ENCODE data around the gene TEKTIP1.

The TEKTIP1 gene

GRCh38 chr19:3537438-3538240, 1.3 kb upstream of the TEKTIP1 start:
- Mint-ChIP-seq H3K4me3 (no peak overlapping the region), H3K36me3 (peaks cover 67% of the 10 kb centered on the region), H3K4me1 (peaks cover 8% of the 10 kb centered on the region), H3K9me3 (no peaks in the 10 kb centered on the region), H3K27ac (peak overlapping the region; percentile 78)
- DNase-seq (ENCODE audit: low spot score in 2 of 2) (no peak), ATAC-seq (peak; percentile 8)

GRCh38 chr19:3538258-3538929, 580 bp upstream of the TEKTIP1 start:
- H3K36me3 Mint-ChIP-seq: peaks cover 61% of the 10 kb centered on the region
- H3K9me3 Mint-ChIP-seq: no peaks in the 10 kb centered on the region
- DNase-seq (ENCODE audit: low spot score in 2 of 2): no peak
- ATAC-seq: no peak
- H3K4me1 Mint-ChIP-seq: peaks cover 8% of the 10 kb centered on the region
- no peak overlapping the region for H3K4me3 Mint-ChIP-seq
- H3K27ac Mint-ChIP-seq: peak overlapping the region; percentile 78

- Mint-ChIP-seq H3K4me3 (no peak overlapping the region), H3K27ac (no peak overlapping the region), H3K36me3 (peaks cover 49% of the 10 kb centered on the region), H3K9me3 (no peaks in the 10 kb centered on the region), H3K4me1 (peaks cover 5% of the 10 kb centered on the region)
- no peak for DNase-seq (ENCODE audit: low spot score in 2 of 2)
- ATAC-seq: no peak
These were observed 763 bp downstream of the TEKTIP1 start for GRCh38 chr19:3539756-3540118.

GRCh38 chr19:3543150-3544057, 4.4 kb downstream of the TEKTIP1 start:
- Mint-ChIP-seq H3K4me3 (no peak overlapping the region), H3K27ac (no peak overlapping the region), H3K36me3 (peaks cover 27% of the 10 kb centered on the region), H3K4me1 (peaks cover 14% of the 10 kb centered on the region), H3K9me3 (no peaks in the 10 kb centered on the region)
- ATAC-seq: no peak
- no peak for DNase-seq (ENCODE audit: low spot score in 2 of 2)

- Mint-ChIP-seq H3K4me3 (no peak overlapping the region), H3K9me3 (no peaks in the 10 kb centered on the region), H3K36me3 (peaks cover 30% of the 10 kb centered on the region), H3K4me1 (peaks cover 14% of the 10 kb centered on the region), H3K27ac (no peak overlapping the region)
- no peak for ATAC-seq
- DNase-seq (ENCODE audit: low spot score in 2 of 2): no peak
These were observed 5.0 kb downstream of the TEKTIP1 start for GRCh38 chr19:3544058-3544376.

GRCh38 chr19:3544742-3545668, 6.0 kb downstream of the TEKTIP1 start:
- peak; percentile 80 for ATAC-seq
- Mint-ChIP-seq H3K27ac (peak overlapping the region; percentile 89), H3K4me3 (no peak overlapping the region)

GRCh38 chr19:3545669-3546034, 6.7 kb downstream of the TEKTIP1 start:
- peak overlapping the region; percentile 89 for H3K27ac Mint-ChIP-seq
- no peaks in the 10 kb centered on the region for H3K9me3 Mint-ChIP-seq
- ATAC-seq (no peak), DNase-seq (ENCODE audit: low spot score in 2 of 2) (no peak)
- H3K4me1 Mint-ChIP-seq: peaks cover 15% of the 10 kb centered on the region
- H3K4me3 Mint-ChIP-seq: no peak overlapping the region
- peaks cover 22% of the 10 kb centered on the region for H3K36me3 Mint-ChIP-seq

More at GRCh38 chr19:3544742-3545668, 6.0 kb downstream of the TEKTIP1 start:
- no peaks in the 10 kb centered on the region for H3K9me3 Mint-ChIP-seq
- peak; percentile 93 to 94 for DNase-seq (ENCODE audit: low spot score in 2 of 2)
- H3K4me1 Mint-ChIP-seq: peaks cover 14% of the 10 kb centered on the region
- peaks cover 21% of the 10 kb centered on the region for H3K36me3 Mint-ChIP-seq

GRCh38 chr19:3546119-3546518, 7.1 kb downstream of the TEKTIP1 start:
- Mint-ChIP-seq H3K9me3 (no peaks in the 10 kb centered on the region), H3K27ac (peak overlapping the region; percentile 89), H3K4me1 (peaks cover 19% of the 10 kb centered on the region), H3K4me3 (no peak overlapping the region), H3K36me3 (peaks cover 27% of the 10 kb centered on the region)
- ATAC-seq (no peak), DNase-seq (ENCODE audit: low spot score in 2 of 2) (no peak)

GRCh38 chr19:3547301-3547731, 8.3 kb downstream of the TEKTIP1 start:
- Mint-ChIP-seq H3K4me1 (peaks cover 25% of the 10 kb centered on the region), H3K9me3 (no peaks in the 10 kb centered on the region), H3K4me3 (no peak overlapping the region), H3K27ac (no peak overlapping the region), H3K36me3 (peaks cover 28% of the 10 kb centered on the region)
- ATAC-seq (peak; percentile 27), DNase-seq (ENCODE audit: low spot score in 2 of 2) (peak in 1 of 2 donors; percentile 40)

GRCh38 chr19:3547767-3548282, 8.9 kb downstream of the TEKTIP1 start:
- no peak overlapping the region for H3K27ac Mint-ChIP-seq
- DNase-seq (ENCODE audit: low spot score in 2 of 2): no peak
- H3K36me3 Mint-ChIP-seq: peaks cover 28% of the 10 kb centered on the region

GRCh38 chr19:3548606-3549005, 9.6 kb downstream of the TEKTIP1 start:
- no peak for ATAC-seq
- Mint-ChIP-seq H3K4me1 (peaks cover 33% of the 10 kb centered on the region), H3K27ac (no peak overlapping the region)

More at GRCh38 chr19:3547767-3548282, 8.9 kb downstream of the TEKTIP1 start:
- Mint-ChIP-seq H3K4me1 (peaks cover 28% of the 10 kb centered on the region), H3K9me3 (no peaks in the 10 kb centered on the region), H3K4me3 (no peak overlapping the region)
- no peak for ATAC-seq

GRCh38 chr19:3549816-3550215, 10.8 kb downstream of the TEKTIP1 start:
- no peak for ATAC-seq

More at GRCh38 chr19:3548606-3549005, 9.6 kb downstream of the TEKTIP1 start:
- peaks cover 28% of the 10 kb centered on the region for H3K36me3 Mint-ChIP-seq
- no peak for DNase-seq (ENCODE audit: low spot score in 2 of 2)
- H3K4me3 Mint-ChIP-seq: no peak overlapping the region
- H3K9me3 Mint-ChIP-seq: no peaks in the 10 kb centered on the region

GRCh38 chr19:3550947-3551791, 12.2 kb downstream of the TEKTIP1 start:
- Mint-ChIP-seq H3K36me3 (peaks cover 21% of the 10 kb centered on the region), H3K27ac (peak overlapping the region; percentile 80), H3K9me3 (no peaks in the 10 kb centered on the region), H3K4me3 (no peak overlapping the region), H3K4me1 (peaks cover 40% of the 10 kb centered on the region)
- ATAC-seq (no peak), DNase-seq (ENCODE audit: low spot score in 2 of 2) (no peak)

More at GRCh38 chr19:3549816-3550215, 10.8 kb downstream of the TEKTIP1 start:
- H3K36me3 Mint-ChIP-seq: peaks cover 26% of the 10 kb centered on the region
- DNase-seq (ENCODE audit: low spot score in 2 of 2): no peak
- H3K4me1 Mint-ChIP-seq: peaks cover 39% of the 10 kb centered on the region
- H3K27ac Mint-ChIP-seq: no peak overlapping the region
- no peaks in the 10 kb centered on the region for H3K9me3 Mint-ChIP-seq
- H3K4me3 Mint-ChIP-seq: no peak overlapping the region

- peaks cover 46% of the 10 kb centered on the region for H3K4me1 Mint-ChIP-seq
- no peak overlapping the region for H3K27ac Mint-ChIP-seq
- ATAC-seq (no peak), DNase-seq (ENCODE audit: low spot score in 2 of 2) (no peak)
- H3K4me3 Mint-ChIP-seq: no peak overlapping the region
- H3K36me3 Mint-ChIP-seq: peaks cover 25% of the 10 kb centered on the region
- no peaks in the 10 kb centered on the region for H3K9me3 Mint-ChIP-seq
These were observed 12.8 kb downstream of the TEKTIP1 start for GRCh38 chr19:3551792-3552095.
